Measurements from ENCODE around the gene EXD3.

DNA sequence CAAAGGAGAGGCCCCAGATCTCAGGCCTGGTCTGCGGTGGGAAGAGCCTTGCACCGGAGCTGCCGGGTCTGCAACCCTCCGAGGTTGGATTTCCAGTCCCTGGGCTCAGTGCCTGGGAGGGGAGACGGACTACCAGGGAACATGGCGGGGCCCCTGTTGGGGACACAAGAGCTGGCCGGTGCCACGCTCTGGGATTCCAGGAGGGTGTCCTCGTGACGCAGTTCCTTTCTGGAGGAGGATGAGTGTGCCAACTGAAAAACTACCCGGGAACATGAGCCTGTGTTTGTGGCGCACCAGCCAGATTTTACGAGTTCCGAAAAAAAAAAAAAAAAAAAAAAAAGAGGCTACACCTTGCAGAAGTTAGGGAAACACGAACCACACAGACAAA, 129.9 kb downstream of the EXD3 start:
- TF ChIP-seq, protein P1, sequence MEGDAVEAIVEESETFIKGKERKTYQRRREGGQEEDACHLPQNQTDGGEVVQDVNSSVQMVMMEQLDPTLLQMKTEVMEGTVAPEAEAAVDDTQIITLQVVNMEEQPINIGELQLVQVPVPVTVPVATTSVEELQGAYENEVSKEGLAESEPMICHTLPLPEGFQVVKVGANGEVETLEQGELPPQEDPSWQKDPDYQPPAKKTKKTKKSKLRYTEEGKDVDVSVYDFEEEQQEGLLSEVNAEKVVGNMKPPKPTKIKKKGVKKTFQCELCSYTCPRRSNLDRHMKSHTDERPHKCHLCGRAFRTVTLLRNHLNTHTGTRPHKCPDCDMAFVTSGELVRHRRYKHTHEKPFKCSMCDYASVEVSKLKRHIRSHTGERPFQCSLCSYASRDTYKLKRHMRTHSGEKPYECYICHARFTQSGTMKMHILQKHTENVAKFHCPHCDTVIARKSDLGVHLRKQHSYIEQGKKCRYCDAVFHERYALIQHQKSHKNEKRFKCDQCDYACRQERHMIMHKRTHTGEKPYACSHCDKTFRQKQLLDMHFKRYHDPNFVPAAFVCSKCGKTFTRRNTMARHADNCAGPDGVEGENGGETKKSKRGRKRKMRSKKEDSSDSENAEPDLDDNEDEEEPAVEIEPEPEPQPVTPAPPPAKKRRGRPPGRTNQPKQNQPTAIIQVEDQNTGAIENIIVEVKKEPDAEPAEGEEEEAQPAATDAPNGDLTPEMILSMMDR (IDR thresholded peaks at IDR 0.05): no peak
- TF ChIP-seq POLR2A (IDR thresholded peaks at IDR 0.05) (no peak), POLR2AphosphoS5 (IDR thresholded peaks at IDR 0.05) (no peak)

Measured in breast epithelium (tissue), 3 donors.